Pancreas (tissue), 10 donors: ENCODE data around the gene IL22RA2. TPM values are rescaled to one million over a fixed set of nuclear protein-coding genes. Genes with fewer than 3 reads are reported as not detected.
A peak's percentile ranks its signal among the peaks of the same experiment; 100 is the strongest.

Source experiments
- ATAC-seq, 4 donors: fragments of 200-7000 bp; cut with Tn5 transposase; one replicate each; pipeline versions ENCODE4 v1.8.0 to v1.9.1; 2020; ENCODE audit warnings: mild to moderate bottlenecking in 4 of 4, moderate library complexity in 4 of 4
- DNase-seq, 6 donors: peaks; one replicate each; pipeline ENCODE4 v3.0.0-alpha.2; 2020
- FAIRE-seq: peaks from 2 replicates; lab custom pipeline; 2012; peaks lifted over from hg19 to GRCh38; lab: Jason Lieb, UNC
- H3K27ac ChIP-seq, 4 donors: fragments of 200-600 bp; sonication (generic); 1 replicate in 3 of 4; 2 replicates in 1 of 4; pipeline versions ENCODE4 v1.5.0 to v1.8.0; 2020
- H3K27me3 ChIP-seq, 4 donors: fragments of 200-600 bp; one replicate each; pipeline ENCODE4 v1.8.0; 2021
- H3K36me3 ChIP-seq, 3 donors: fragments of 200-600 bp; sonication (generic) in 1 of 3; one replicate each; pipeline versions ENCODE4 v1.5.0 to v1.8.0; 2020 to 2021
- H3K4me1 ChIP-seq, 3 donors: fragments of 200-600 bp; one replicate each; pipeline ENCODE4 v1.8.0; 2021
- H3K4me3 ChIP-seq, 4 donors: fragments of 200-600 bp; sonication (generic) in 2 of 4; one replicate each; pipeline versions ENCODE4 v1.5.0 to v1.8.0; 2020 to 2021
- H3K9me3 ChIP-seq, 4 donors: fragments of 200-600 bp; one replicate each; pipeline ENCODE4 v1.8.0; 2021
- WGBS, 2 donors: extraction: QIAGEN DNeasy Blood & Tissue Kit; methylation state at CpG; one replicate each; pipeline ENCODE4 v1.1.7; 2013; 5-methylcytosine and 5-hydroxymethylcytosine counted together
- intact Hi-C, 3 donors: fragments of 100-400 bp; cut with DNase I; formaldehyde crosslinking; loops; one replicate each; pipeline versions ENCODE4 v1.11.1 to v1.14.2; 2022
- polyA plus RNA-seq, 2 donors: library from polyadenylated mRNA; stranded (reverse); fragments of 200-250 nt; gene quantifications; one replicate each; pipeline ENCODE4 v1.2.3, GENCODE V29; 2013
- total RNA-seq, 6 donors: library from RNA; stranded (reverse); fragmentation: NEBNext Ultra II Directional in 4 of 6; extraction: Animal tissue kit (Norgen Biotek cat#: 25700) in 4 of 6; gene quantifications; one replicate each; pipeline versions ENCODE4 v1.2.1 to v1.2.4, GENCODE V29; 2021 to 2023
- TF ChIP-seq, protein P1 (sequence below), 4 donors: fragments of 200-600 bp; sonication (generic) in 3 of 4; IDR thresholded peaks; one replicate each; pipeline versions ENCODE4 v1.5.0 to v1.8.0; 2021; ENCODE audit warnings: antibody characterized with exemption in 4 of 4
- donor health status: healthy with polysubstance abuse.
- donor health status: DM: no; HTN: no; CAD: no; lungs with moderate emphysema.
- donor health status: DM: no; HTN: no; CAD: no.
- donor health status: control.
- donor health status: control.
- donor health status: Bipolar disorder and iron deficiency.
- donor health status: DM: yes; HTN: yes; CAD: no.
- donor health status: DM: no; HTN: no; CAD: no.
- donor health status: DM: no; HTN: no; CAD: no.
- donor health status: DM: yes; HTN: yes; CAD: no.

Gene IL22RA2
- total and polyA plus RNA-seq, 8 donors: 0.06 TPM; not detected in 7

DNA sequence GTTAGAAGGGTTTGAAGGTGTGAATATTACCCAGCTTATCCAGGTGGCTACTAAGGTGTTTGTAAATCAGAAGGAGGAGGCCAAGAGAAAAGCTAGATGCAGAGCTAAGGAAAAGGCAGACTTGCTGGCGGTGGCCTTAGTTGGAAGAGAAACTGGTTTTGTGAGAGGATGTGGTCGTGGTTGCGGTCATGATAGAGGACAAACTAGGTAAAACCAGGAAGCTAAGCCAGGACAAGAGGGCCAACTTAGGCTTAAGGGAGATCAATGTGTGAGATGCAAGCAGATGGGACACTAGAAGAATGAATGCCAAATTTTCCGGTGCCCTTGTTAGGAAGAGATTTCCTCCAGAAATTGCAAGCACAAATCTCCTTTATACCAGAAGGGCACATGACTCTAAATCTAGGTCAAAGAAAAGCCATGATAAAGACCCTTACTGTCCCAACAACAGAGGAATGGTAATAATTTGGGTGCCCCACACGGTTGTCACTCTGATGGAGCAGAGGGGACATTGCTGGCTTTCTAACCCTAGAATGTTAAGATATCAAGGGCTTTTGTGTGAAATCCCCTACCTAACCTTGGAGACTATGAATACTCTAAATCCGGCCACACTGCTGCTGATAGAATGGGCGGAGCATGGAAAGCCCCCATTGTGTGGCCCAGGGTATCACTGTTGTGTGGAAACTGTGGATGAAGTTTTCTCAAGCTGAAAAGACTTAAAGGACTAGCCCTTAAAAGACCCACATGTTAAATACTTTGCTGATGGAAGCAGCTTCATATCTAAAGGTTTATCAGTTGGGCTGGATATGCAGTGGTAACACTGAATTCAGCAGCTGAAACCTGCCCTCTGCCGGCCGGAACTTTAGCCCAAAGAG lies 7.8 kb downstream of the IL22RA2 start:
- peak; percentile 75 to 91 (median 82) for ATAC-seq
- TF ChIP-seq, protein P1, sequence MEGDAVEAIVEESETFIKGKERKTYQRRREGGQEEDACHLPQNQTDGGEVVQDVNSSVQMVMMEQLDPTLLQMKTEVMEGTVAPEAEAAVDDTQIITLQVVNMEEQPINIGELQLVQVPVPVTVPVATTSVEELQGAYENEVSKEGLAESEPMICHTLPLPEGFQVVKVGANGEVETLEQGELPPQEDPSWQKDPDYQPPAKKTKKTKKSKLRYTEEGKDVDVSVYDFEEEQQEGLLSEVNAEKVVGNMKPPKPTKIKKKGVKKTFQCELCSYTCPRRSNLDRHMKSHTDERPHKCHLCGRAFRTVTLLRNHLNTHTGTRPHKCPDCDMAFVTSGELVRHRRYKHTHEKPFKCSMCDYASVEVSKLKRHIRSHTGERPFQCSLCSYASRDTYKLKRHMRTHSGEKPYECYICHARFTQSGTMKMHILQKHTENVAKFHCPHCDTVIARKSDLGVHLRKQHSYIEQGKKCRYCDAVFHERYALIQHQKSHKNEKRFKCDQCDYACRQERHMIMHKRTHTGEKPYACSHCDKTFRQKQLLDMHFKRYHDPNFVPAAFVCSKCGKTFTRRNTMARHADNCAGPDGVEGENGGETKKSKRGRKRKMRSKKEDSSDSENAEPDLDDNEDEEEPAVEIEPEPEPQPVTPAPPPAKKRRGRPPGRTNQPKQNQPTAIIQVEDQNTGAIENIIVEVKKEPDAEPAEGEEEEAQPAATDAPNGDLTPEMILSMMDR (IDR thresholded peaks at IDR 0.05): peak in 2 of 4 donors; percentile 31 to 41
- 64 to 67% methylated on average over 9 of the region's 9 CpGs for WGBS, 2 donors
- intact Hi-C loops: no loop called here
- Histone ChIP-seq H3K4me3 (no peak overlapping the region), H3K9me3 (no peaks in the 10 kb centered on the region), H3K4me1 (no peaks in the 10 kb centered on the region), H3K27ac (no peak overlapping the region), H3K27me3 (no peaks in the 10 kb centered on the region), H3K36me3 (no peaks in the 10 kb centered on the region)
- DNase-seq: peak; percentile 27 to 72 (median 58)
- FAIRE-seq: no peak

DNA sequence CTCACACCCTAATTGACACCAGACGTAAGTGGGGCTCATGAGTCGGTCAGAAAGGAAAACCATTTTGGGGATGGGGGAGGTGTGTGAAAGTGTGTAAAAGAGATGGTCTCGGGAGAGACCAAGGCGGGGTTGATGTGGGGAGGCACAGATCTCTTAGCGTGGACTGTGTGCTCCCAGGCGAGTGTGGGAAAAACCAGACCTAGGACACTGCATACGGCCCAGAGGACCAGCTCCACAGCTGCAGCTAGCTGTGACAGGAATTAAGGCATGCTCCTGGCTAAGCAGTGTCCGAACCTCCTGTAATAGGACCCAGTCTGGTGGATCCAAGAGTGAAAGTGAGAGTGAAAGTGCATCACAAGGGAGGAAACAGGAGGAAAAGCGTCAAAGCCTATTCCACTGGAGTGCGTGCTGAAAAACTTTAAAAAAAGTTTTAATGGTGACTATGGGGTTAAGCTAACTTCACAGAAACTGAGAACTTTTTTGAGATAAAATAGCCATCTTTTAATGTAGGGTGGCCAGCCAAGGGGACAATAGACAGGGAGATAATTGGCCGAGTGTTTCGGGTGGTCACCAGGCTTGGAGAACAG lies 9.6 kb downstream of the IL22RA2 start:
- TF ChIP-seq, protein P1 (IDR thresholded peaks at IDR 0.05): no peak
- Histone ChIP-seq H3K4me1 (no peaks in the 10 kb centered on the region), H3K4me3 (no peak overlapping the region), H3K9me3 (no peaks in the 10 kb centered on the region), H3K27me3 (no peaks in the 10 kb centered on the region), H3K27ac (no peak overlapping the region), H3K36me3 (no peaks in the 10 kb centered on the region)
- FAIRE-seq: no peak
- no peak for ATAC-seq
- WGBS, 2 donors: 89 to 97% methylated on average over 12 of the region's 12 CpGs
- intact Hi-C loops: no loop called here
- DNase-seq: no peak

DNA sequence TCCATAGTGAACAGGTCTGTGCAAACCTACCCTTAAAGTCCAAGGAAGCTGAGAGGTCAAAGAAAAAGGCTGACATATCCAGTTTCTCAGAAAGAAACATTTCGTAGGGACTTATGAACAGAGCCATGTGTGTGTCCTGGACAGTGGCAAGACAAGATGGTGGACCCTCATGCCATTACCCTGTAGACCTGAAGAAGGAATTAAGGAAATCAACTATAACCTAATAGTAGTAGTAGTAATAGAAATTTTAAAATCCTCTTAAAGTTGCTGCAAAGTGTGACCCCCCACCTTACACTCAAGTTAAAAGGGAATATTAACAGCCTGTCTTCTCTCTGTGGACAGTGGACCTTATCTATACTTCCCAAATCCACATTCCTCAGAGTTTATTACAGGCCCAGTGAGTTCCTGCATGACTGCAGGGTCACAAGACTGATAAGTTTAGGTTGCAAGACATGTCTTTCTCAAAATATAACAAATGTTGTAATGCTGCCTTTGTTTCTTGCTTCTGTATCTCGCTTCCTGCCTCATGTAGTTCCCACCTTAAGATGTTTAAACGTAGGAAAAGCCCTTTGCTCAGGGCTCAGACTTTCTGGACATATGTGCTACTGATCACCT lies 10.6 kb downstream of the IL22RA2 start:
- FAIRE-seq: no peak
- 75 to 83% methylated on average over 3 of the region's 3 CpGs for WGBS, 2 donors
- intact Hi-C loops: no loop called here

GRCh38 chr6:137161949-137162348 lies 11.5 kb downstream of the IL22RA2 start:
- Histone ChIP-seq H3K27me3 (no peaks in the 10 kb centered on the region), H3K27ac (no peak overlapping the region), H3K9me3 (no peaks in the 10 kb centered on the region), H3K4me1 (no peaks in the 10 kb centered on the region), H3K4me3 (no peak overlapping the region), H3K36me3 (no peaks in the 10 kb centered on the region)
- TF ChIP-seq, protein P1 (IDR thresholded peaks at IDR 0.05): no peak
- intact Hi-C loops: loop anchor here in 1 of 3 donors (2.0 kb wide), 1 partner anchor 67 kb away; no protein-coding TSS in a partner anchor
- ATAC-seq (no peak), FAIRE-seq (no peak), DNase-seq (no peak)
- 58 to 62% methylated on average over 5 of the region's 5 CpGs for WGBS, 2 donors

More for the DNA sequence above, 10.6 kb downstream of the IL22RA2 start:
- TF ChIP-seq, protein P1 (IDR thresholded peaks at IDR 0.05): no peak
- Histone ChIP-seq H3K4me3 (no peak overlapping the region), H3K9me3 (no peaks in the 10 kb centered on the region), H3K27me3 (no peaks in the 10 kb centered on the region), H3K36me3 (no peaks in the 10 kb centered on the region), H3K4me1 (no peaks in the 10 kb centered on the region), H3K27ac (no peak overlapping the region)
- ATAC-seq (no peak), DNase-seq (no peak)
